Right ventricle myocardium inferior (tissue), 1 donor: ENCODE data around the gene FAM124A. TPM values are rescaled to one million over a fixed set of nuclear protein-coding genes. Genes with fewer than 3 reads are reported as not detected.

Experiments
- ATAC-seq: fragments of 200-7000 bp; cut with Tn5 transposase; one replicate; pipeline ENCODE4 v1.9.1; 2020; ENCODE audit warnings: mild to moderate bottlenecking, moderate library complexity
- DNase-seq: peaks from one replicate; pipeline ENCODE4 v3.0.0; 2021; ENCODE audit errors: missing footprints
- intact Hi-C: fragments of 100-400 bp; cut with DNase I; formaldehyde crosslinking; loops from one replicate; pipeline ENCODE4 v1.11.0; 2022
- total RNA-seq: library from RNA; stranded (reverse); fragmentation: NEBNext Ultra II Directional; extraction: Animal tissue kit (Norgen Biotek cat#: 25700); gene quantifications from one replicate; pipeline ENCODE4 v1.2.1, GENCODE V29; 2021
- donor health status: DM: no; HTN: yes; CAD: no; lungs with severe emphysema.

Gene FAM124A
- total RNA-seq, 1 donor from 2014 or later: 12.1 TPM

DNA sequence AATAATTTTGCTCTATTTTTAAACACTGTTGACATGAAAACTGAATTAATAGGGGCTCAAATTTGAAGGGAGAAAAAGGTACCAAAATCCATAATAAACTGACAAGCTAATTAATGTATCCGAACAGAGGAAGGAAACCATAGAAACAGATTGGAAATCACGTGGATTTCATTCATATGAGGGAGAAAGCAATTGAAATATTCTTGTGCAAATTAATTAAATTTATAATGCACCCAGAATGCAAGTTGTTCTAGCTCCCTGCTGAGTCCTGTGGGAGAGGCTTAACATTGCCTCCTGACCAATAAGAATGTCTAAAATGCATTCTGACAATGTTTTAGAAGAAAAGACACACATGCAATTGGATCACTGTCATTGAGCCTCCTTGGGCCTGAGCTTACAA is 99.6 kb downstream of the FAM124A start:
- DNase-seq (no peak), ATAC-seq (no peak)
- intact Hi-C loops: no loop called here

DNA sequence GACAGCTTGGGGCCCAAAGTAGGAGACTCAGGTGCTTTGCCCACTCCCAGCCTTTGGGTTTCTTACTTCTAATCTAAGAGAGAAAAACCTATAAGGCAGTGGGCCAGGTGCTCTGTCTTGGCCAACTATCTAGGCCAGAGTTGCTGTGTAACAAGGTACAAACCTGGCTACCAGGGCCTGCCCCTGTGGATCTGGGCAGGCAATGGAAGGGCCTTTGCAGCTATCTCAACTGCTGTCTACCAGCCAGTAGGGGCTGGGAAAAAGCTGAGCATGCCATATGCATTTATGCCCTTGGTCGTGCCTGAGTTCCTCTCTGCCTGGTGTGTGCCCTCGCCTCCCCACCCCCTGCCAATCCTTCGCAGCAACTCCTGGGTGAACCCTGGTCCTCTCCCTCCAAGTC is 100.6 kb downstream of the FAM124A start:
- DNase-seq: no peak
- intact Hi-C loops: no loop called here
- no peak for ATAC-seq

DNA sequence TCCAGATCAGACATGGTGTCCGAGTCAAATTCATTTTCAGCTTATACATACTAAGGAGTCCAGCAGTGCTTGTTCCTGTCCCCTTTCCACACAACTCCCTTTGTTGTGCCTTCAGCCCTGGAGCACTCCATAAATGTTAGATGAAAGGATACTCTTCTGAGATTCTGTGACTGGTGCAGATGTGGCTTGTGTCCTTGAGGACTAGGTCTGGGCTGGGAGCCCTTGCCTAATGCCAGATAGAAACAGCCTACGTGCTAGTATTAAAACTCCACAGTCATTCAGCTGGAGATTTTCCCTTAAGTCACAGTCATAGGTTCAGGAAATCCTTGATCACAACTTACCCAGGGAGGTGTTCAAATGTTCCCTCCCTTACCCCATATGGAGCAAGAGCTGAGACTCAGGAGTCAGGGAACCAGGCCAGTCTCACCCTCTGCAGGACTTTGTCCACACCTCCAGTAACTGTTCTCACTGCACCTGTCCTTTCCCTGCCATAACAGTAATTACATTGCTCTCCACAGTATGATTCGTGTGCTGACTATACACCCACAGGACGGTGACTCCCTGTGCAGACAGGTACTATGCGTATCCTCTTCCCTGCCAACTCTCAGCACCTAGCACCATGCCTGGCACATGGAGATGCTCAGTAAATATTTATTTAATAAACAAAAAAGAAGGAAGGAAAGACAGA is 101.8 kb downstream of the FAM124A start:
- ATAC-seq (no peak), DNase-seq (no peak)
- intact Hi-C loops: no loop called here

DNA sequence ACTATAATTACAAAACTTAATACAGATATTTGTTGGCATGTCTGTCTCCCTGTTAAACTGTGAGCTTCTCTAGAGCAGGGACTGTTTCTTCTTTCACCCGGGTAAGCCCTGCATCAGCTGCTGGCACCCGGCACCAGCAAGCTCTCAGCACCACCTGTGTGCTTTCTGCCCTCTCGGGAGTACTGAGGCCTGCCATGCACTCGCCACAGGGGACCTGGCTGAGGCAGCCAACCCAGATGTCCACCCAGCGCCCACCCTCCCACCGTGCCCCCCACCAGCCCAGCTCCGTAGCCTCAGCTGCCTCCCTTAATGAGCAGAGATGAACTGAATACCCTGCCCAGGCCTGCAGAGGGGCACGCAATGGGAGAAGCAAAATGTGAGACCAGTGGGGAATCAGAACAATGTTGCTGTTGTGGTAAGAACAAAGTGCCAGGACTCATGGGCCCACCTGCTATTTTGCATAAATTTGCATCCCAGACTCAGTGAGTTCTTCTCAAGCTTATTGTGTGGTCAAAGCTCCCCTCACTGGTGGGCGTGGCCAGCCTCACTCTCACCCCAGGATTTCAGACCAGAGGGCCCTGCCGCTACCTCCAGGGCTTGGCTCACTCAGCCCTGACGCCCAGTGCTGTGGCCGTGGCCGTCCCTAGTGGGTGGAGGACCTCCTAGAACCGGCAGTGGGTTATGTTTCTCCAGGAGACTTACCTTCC is 102.7 kb downstream of the FAM124A start:
- intact Hi-C loops: no loop called here
- ATAC-seq: no peak
- DNase-seq: no peak

DNA sequence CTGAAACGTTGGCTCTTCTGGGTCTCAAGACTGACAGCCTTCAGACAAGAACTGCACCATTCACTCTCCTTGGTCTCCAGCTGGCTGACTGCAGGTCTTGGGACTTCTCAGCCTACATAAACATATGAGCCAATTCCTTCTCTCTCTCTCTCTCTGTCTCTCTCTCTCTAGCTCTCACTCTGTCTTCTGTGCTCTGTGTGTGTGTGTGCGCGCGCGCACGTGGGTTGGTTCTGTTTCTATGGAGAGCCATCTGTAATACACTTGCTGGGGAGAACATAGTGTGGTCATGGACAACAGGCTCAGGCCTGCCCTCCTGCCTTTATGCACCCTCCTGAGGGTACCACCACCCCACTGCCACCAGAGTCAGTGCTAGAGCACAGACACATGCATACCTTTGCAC is 103.6 kb downstream of the FAM124A start:
- intact Hi-C loops: no loop called here
- DNase-seq (no peak), ATAC-seq (no peak)

DNA sequence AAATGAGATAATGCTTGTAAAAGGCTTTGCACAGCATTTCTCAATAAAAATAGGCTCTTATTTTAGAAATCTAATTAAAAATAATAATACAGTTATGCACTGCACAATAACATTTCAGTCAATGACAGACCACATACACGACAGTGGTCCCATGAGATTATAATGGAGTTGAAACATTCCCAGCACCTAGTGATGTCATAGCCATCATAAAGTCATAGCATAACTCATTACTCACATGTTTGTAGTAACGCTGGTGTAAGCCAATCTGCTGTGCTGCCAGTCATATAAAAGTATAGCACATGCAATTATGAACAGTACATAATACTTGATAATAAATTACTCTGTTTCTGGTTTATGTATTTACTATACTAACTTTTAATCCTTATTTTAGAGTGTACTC is 104.6 kb downstream of the FAM124A start:
- intact Hi-C loops: no loop called here
- DNase-seq: no peak
- ATAC-seq: no peak

DNA sequence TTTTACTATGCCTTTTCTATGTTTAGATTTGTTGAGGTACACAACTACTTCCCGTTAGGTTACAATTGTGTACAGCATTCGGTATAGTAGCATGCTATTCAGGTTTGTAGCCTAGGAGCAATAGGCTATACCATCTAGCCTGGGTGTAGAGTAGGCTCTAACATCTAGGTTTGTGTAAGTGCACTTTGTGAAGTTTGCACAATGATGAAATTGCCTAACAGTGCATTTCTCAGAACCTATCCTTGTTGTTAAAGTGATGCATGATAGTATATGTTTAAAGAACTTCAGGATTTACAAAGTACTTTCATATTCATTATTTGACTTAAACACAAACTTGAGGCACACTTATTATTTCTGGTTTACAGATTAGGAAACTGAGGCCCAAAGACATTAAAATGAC is 105.8 kb downstream of the FAM124A start:
- DNase-seq (no peak), ATAC-seq (no peak)
- intact Hi-C loops: no loop called here

DNA sequence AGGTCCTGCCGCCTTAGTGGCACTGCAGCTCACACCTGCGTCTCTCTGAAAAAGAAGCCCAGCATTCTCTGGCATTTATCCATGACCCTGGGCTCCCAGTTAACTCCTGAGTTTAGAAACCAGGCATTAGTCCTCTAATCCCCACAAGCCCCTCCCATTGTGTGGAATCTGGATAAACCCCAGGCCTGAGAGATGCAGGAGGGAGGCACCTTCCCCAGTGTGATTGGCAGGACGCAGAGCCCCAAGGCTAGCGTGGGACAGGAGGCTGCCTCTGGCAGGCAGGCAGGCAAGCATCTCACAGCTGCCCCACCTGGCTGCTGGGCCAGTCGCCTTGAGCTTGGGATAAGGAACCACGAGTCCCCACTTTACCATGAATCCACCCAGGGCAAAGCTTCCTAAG is 106.3 kb downstream of the FAM124A start:
- ATAC-seq (no peak), DNase-seq (no peak)
- intact Hi-C loops: no loop called here

DNA sequence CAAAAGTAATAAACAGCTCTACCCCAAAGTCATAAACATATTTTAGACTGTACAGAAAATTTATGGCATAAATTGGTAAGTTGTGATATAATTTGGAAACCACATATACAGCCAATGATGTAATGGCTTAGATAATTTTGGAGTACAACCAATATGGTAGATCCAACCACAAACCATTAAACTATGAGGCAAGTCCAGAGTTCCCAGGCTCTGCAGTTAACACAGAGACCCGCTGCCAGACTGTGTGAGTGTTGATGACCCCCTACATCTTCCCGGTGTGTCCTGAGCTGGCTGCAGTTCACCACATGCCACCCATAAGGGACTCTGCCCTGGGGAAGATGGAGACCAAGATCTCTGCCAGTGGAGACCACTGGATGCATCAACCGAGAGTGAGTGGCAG is 107.4 kb downstream of the FAM124A start:
- ATAC-seq (no peak), DNase-seq (no peak)
- intact Hi-C loops: no loop called here

DNA sequence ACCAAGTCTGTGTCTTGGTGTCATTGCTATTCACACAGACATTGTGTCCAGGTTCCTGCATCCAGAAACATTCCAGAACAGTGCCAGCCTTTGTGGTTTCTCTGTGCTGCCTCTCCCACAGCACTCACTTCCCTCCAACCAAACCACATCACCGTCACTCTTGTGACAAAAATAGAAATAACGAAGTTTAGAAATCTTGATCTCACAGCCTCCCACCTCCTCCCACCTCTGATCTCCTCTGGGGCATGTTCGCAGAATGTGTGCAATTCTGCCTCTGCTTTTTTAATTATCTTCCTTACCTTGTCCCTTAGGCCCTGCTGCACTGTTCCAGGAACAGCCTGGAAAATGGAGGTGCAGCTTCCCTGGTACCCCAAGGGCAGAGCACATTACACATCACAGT is 108.6 kb downstream of the FAM124A start:
- ATAC-seq: no peak
- intact Hi-C loops: no loop called here
- DNase-seq: no peak

DNA sequence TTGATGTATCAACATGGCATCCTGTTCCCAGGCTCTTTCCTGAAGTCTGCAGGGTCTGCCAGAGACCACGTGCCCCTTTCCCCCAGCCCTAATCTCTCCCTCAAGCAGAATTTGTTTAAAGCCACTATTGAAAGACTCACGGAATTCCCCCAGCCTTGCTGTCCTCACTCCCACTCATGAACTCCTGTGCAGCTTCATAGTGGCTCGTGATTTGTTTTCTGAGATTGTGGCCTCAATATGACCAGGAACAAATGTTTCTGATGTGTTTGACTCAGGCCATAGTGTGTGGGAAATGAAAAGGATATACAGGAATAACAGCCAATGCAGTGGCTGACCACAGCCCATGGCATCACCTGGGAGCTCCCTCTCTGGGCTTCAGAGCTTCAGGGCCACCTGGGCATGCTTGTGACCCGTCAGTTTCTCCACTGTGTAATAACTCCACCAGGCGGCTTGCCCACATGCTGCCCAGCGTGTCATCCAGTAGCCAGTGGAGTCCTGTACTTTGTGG is 109.2 kb downstream of the FAM124A start:
- ATAC-seq (no peak), DNase-seq (no peak)
- intact Hi-C loops: no loop called here

DNA sequence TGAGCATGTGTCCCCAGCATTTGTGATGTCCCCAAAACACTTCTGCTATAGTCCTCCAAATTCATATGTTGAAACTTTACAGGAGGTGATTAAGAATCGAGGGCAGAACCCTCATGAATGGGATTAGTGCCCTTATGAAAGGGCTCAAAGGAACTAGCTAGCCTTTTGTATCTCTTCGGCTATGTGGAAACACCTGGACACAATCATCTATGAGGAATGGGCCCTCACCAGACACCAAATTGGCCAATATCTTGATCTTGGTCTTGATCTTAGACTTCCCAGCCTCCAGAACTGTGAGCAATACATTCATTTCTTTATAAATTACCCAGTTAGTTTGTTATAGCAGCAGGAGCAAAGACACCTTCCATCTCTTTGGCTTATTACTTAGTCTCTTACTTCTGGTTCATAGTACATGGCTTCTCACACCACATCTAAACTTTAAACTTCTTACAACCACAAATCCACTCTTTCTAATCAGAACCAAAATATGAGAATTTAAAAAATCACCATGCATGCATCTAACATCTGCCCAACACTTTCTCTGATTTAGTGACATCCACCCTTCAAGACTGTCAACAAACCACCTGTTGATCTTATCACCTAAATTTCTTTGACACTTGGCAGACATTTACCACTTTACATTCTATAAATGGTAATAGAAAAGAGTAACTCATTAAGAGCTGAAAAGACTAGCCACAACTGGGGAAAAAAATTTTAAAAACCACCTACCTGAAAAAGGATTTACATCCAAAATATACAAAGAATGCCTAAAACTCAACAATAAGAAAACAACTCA is 110.6 kb downstream of the FAM124A start:
- ATAC-seq: no peak
- DNase-seq: no peak
- intact Hi-C loops: no loop called here

DNA sequence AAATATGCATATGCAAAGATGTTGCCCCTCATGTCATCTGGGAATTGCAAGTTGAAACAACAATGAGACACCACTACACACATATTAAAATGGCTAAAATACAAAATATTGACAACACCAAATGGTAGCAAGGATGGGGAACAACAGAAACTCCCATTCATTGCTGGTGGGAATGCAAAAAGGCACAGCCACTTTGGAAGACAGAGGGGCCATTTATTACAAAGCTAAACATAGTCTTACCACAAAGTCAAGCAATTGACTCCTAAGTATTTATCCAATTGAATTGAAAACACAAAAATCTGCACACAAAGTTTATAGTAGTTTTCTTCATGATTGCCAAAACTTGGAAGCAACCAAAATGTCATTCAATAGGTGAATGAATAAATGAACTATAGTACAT is 111.2 kb downstream of the FAM124A start:
- ATAC-seq (no peak), DNase-seq (no peak)
- intact Hi-C loops: no loop called here

DNA sequence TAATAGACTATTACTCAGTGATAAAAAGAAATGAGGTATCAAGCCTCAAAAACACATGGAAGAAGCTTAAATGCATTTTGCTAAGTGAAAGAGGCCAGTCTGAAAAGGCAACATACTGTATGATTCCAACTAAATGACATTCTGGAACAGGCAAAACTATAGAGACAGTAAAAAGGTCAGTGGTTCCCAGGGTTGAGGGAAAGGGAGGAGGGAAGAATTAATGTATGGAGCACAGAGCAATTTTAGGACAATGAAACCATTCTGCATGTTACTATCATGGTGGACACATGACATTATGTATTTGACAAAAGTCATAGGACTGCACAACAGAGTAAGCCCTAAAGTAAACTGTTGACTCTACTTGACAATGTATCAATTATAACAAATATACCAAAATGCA is 111.6 kb downstream of the FAM124A start:
- DNase-seq (no peak), ATAC-seq (no peak)
- intact Hi-C loops: no loop called here

Other genes starting within 250 kb of the FAM124A start
- not detected for gene C13orf42, start 111.1 kb upstream of the FAM124A start, total RNA-seq
- gene SERPINE3, start 117.3 kb downstream of the FAM124A start, total RNA-seq: not detected
- gene INTS6, start 230.6 kb downstream of the FAM124A start, total RNA-seq: 22.7 TPM